Osteoblast (primary cell): ENCODE measurements around the gene PSMC5. TPM values are rescaled to one million over a fixed set of nuclear protein-coding genes. Genes with fewer than 3 reads are reported as not detected.

ENCODE experiments used
- DNase-seq: peaks from one replicate; pipeline ENCODE4 v3.0.0; 2011; ENCODE audit warnings: low spot score, mixed read lengths; ENCODE audit not compliant: insufficient read length; ENCODE audit errors: missing footprints
- H2AFZ ChIP-seq: 2 replicates; pipeline ENCODE4 v1.6.0; 2011; ENCODE audit warnings: mild to moderate bottlenecking, low read length
- H3K27ac ChIP-seq: 2 replicates; pipeline ENCODE4 v1.5.1; 2011; ENCODE audit warnings: mild to moderate bottlenecking, low read depth, low read length, moderate library complexity
- H3K27me3 ChIP-seq: 2 replicates; pipeline ENCODE4 v1.6.0; 2012; ENCODE audit warnings: mild to moderate bottlenecking, control low read depth, inconsistent platforms, low read length, moderate library complexity; ENCODE audit not compliant: insufficient read depth
- H3K36me3 ChIP-seq: 2 replicates; pipeline ENCODE4 v1.5.1; 2011; ENCODE audit warnings: mild to moderate bottlenecking, low read length, control low read depth, moderate library complexity; ENCODE audit not compliant: insufficient read depth
- H3K4me1 ChIP-seq: 2 replicates; pipeline ENCODE4 v1.5.1; 2011; ENCODE audit warnings: mild to moderate bottlenecking, low read length, control low read depth, moderate library complexity; ENCODE audit not compliant: insufficient read depth
- H3K4me2 ChIP-seq: 2 replicates; pipeline ENCODE4 v1.6.0; 2011; ENCODE audit warnings: mild to moderate bottlenecking, low read length; ENCODE audit not compliant: insufficient read depth
- H3K4me3 ChIP-seq: fragments of 200-600 bp; sonication (generic); 3 replicates; pipeline ENCODE4 v1.5.1; 2012; ENCODE audit warnings: mild to moderate bottlenecking, low read length, inconsistent platforms; ENCODE audit not compliant: insufficient read depth
- H3K79me2 ChIP-seq: 2 replicates; pipeline ENCODE4 v1.6.0; 2012; ENCODE audit warnings: mild to moderate bottlenecking, low read length, control low read depth, inconsistent platforms; ENCODE audit not compliant: insufficient read depth
- H3K9me3 ChIP-seq: 2 replicates; pipeline ENCODE4 v1.5.1; 2011; ENCODE audit warnings: low read depth, low read length, control low read depth
- H4K20me1 ChIP-seq: 2 replicates; pipeline ENCODE4 v1.6.0; 2012; ENCODE audit warnings: mild to moderate bottlenecking, low read length, control low read depth; ENCODE audit not compliant: insufficient read depth
- CTCF ChIP-seq: IDR thresholded peaks from 2 replicates; pipeline ENCODE4 v1.5.1; 2011; ENCODE audit warnings: mild to moderate bottlenecking, low read depth, low read length, moderate library complexity; ENCODE audit errors: extremely low read depth
- total RNA-seq: library from RNA; depleted of rRNA; stranded (reverse); fragments of >200 nt; gene quantifications from 2 replicates; pipeline ENCODE4 v1.2.3, GENCODE V29; 2012

Gene PSMC5
- total RNA-seq, 1 donor, result 34.0 TPM

- no peak for TF ChIP-seq CTCF
- Histone ChIP-seq H3K27me3 (no peaks in the 10 kb centered on the region), H3K27ac (no peak overlapping the region), H3K4me1 (peaks cover 7% of the 10 kb centered on the region), H3K36me3 (peaks cover 93% of the 10 kb centered on the region), H4K20me1 (peaks cover 15% of the 10 kb centered on the region), H3K4me2 (no peak overlapping the region), H2AFZ (no peak overlapping the region), H3K9me3 (no peaks in the 10 kb centered on the region), H3K79me2 (peaks cover 50% of the 10 kb centered on the region), H3K4me3 (no peak overlapping the region)
- DNase-seq, result no peak
Measured at GRCh38 chr17:63820963-63821561, 6.2 kb upstream of the PSMC5 start.

GRCh38 chr17:63821804-63822203 is 5.4 kb upstream of the PSMC5 start:
- H3K4me3 ChIP-seq, result no peak overlapping the region
- peaks cover 56% of the 10 kb centered on the region for H3K79me2 ChIP-seq
- H3K36me3 ChIP-seq, result peaks cover 86% of the 10 kb centered on the region
- no peak overlapping the region for H3K27ac ChIP-seq
- peaks cover 6% of the 10 kb centered on the region for H3K4me1 ChIP-seq
- TF ChIP-seq CTCF, result no peak
- H3K27me3 ChIP-seq, result no peaks in the 10 kb centered on the region
- H4K20me1 ChIP-seq, result peaks cover 16% of the 10 kb centered on the region
- no peaks in the 10 kb centered on the region for H3K9me3 ChIP-seq
- no peak overlapping the region for H3K4me2 ChIP-seq
- no peak for DNase-seq
- H2AFZ ChIP-seq, result no peak overlapping the region

GRCh38 chr17:63822537-63822936 is 4.7 kb upstream of the PSMC5 start:
- no peak for DNase-seq
- Histone ChIP-seq H3K4me3 (no peak overlapping the region), H3K79me2 (peaks cover 58% of the 10 kb centered on the region), H3K4me2 (no peak overlapping the region), H2AFZ (no peak overlapping the region), H3K27ac (no peak overlapping the region), H3K9me3 (no peaks in the 10 kb centered on the region), H3K27me3 (no peaks in the 10 kb centered on the region), H3K36me3 (peaks cover 78% of the 10 kb centered on the region), H3K4me1 (peaks cover 6% of the 10 kb centered on the region), H4K20me1 (peaks cover 16% of the 10 kb centered on the region)
- TF ChIP-seq CTCF, result no peak

- Histone ChIP-seq H3K36me3 (peaks cover 66% of the 10 kb centered on the region), H3K79me2 (peaks cover 66% of the 10 kb centered on the region), H4K20me1 (peaks cover 22% of the 10 kb centered on the region)
Measured at GRCh38 chr17:63823659-63824331, 3.4 kb upstream of the PSMC5 start.

More at GRCh38 chr17:63823659-63824331, 3.4 kb upstream of the PSMC5 start:
- no peaks in the 10 kb centered on the region for H3K27me3 ChIP-seq
- no peak for TF ChIP-seq CTCF
- H3K4me3 ChIP-seq, result no peak overlapping the region
- H3K4me2 ChIP-seq, result no peak overlapping the region
- H3K4me1 ChIP-seq, result peaks cover 18% of the 10 kb centered on the region
- no peak overlapping the region for H2AFZ ChIP-seq
- H3K27ac ChIP-seq, result no peak overlapping the region
- peak; percentile 69 for DNase-seq
- no peaks in the 10 kb centered on the region for H3K9me3 ChIP-seq
